Esophagus muscularis mucosa (tissue), 4 donors: ENCODE data around the gene TRAPPC4. TPM values are rescaled to one million over a fixed set of nuclear protein-coding genes. Genes with fewer than 3 reads are reported as not detected.

Experiments
- DNase-seq: peaks from one replicate; pipeline ENCODE4 v3.0.0-alpha.2; 2017; ENCODE audit errors: extremely low spot score
- H3K27ac ChIP-seq, 4 donors: fragments of 200-600 bp; sonication (generic); replicated peaks in 1 of 4; 1 replicate in 3 of 4; 2 replicates in 1 of 4; pipeline ENCODE4 v1.5.1; 2016 to 2019; ENCODE audit warnings: mild to moderate bottlenecking in 1 of 4
- H3K27me3 ChIP-seq, 4 donors: fragments of 200-600 bp; sonication (generic); one replicate each; pipeline versions ENCODE4 v1.5.1 to v1.6.0; 2016 to 2019
- H3K36me3 ChIP-seq, 4 donors: fragments of 200-600 bp; sonication (generic); one replicate each; pipeline ENCODE4 v1.5.1; 2016 to 2019
- H3K4me1 ChIP-seq, 4 donors: fragments of 200-600 bp; sonication (generic); one replicate each; pipeline ENCODE4 v1.5.1; 2016 to 2019
- H3K4me3 ChIP-seq, 4 donors: fragments of 200-600 bp; sonication (generic); 1 replicate in 2 of 4; 2 replicates in 2 of 4; pipeline ENCODE4 v1.5.1; 2016 to 2019; ENCODE audit warnings: mild to moderate bottlenecking in 4 of 4, moderate library complexity in 1 of 4
- H3K9me3 ChIP-seq, 4 donors: fragments of 200-600 bp; sonication (generic); 1 replicate in 3 of 4; 2 replicates in 1 of 4; pipeline ENCODE4 v1.5.1; 2016 to 2019
- EP300 ChIP-seq: sonication (generic); formaldehyde crosslinking; IDR thresholded peaks from one replicate; pipeline ENCODE4 v1.6.1; 2017; ENCODE audit warnings: antibody characterized with exemption
- POLR2A ChIP-seq: fragments of 450-650 bp; IDR thresholded peaks from one replicate; pipeline ENCODE4 v1.6.1; 2017; ENCODE audit warnings: antibody characterized with exemption, moderate library complexity, mild to moderate bottlenecking, low read depth
- POLR2AphosphoS5 ChIP-seq, 2 donors: sonication (generic); formaldehyde crosslinking; IDR thresholded peaks; one replicate each; pipeline ENCODE4 v1.6.1; 2017; ENCODE audit warnings: antibody characterized with exemption in 2 of 2
- WGBS: methylation state at CpG from one replicate; pipeline ENCODE4 v1.1.5; 2018; 5-methylcytosine and 5-hydroxymethylcytosine counted together
- intact Hi-C: fragments of 100-400 bp; cut with DNase I; formaldehyde crosslinking; loops from one replicate; pipeline ENCODE4 v1.15.1; 2023
- total RNA-seq, 4 donors: library from RNA; depleted of rRNA; stranded (reverse); fragments of >200 nt; gene quantifications; one replicate each; pipeline versions ENCODE4 v1.1.0 to v1.2.1, GENCODE V29; 2016
- TF ChIP-seq, protein P1 (sequence below), 3 experiments: fragments of 200-600 bp in 2 of 3; fragments of 450-650 bp in 1 of 3; sonication (generic) in 2 of 3; IDR thresholded peaks; one replicate each; pipeline ENCODE4 v1.5.1; 2017 to 2019; ENCODE audit warnings: antibody characterized with exemption in 3 of 3, mild to moderate bottlenecking in 2 of 3, moderate library complexity in 1 of 3

Gene TRAPPC4
- total RNA-seq, 4 donors from 2014 or later, result 38.2 to 47.2 (median 42.4) TPM

GRCh38 chr11:119042927-119043326 is 24.4 kb downstream of the TRAPPC4 start:
- WGBS, result 90% methylated on average over 7 of the region's 9 CpGs
- TF ChIP-seq, protein P1, sequence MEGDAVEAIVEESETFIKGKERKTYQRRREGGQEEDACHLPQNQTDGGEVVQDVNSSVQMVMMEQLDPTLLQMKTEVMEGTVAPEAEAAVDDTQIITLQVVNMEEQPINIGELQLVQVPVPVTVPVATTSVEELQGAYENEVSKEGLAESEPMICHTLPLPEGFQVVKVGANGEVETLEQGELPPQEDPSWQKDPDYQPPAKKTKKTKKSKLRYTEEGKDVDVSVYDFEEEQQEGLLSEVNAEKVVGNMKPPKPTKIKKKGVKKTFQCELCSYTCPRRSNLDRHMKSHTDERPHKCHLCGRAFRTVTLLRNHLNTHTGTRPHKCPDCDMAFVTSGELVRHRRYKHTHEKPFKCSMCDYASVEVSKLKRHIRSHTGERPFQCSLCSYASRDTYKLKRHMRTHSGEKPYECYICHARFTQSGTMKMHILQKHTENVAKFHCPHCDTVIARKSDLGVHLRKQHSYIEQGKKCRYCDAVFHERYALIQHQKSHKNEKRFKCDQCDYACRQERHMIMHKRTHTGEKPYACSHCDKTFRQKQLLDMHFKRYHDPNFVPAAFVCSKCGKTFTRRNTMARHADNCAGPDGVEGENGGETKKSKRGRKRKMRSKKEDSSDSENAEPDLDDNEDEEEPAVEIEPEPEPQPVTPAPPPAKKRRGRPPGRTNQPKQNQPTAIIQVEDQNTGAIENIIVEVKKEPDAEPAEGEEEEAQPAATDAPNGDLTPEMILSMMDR (IDR thresholded peaks at IDR 0.05), result no peak
- TF ChIP-seq POLR2A (no peak), POLR2AphosphoS5 (IDR thresholded peaks at IDR 0.05) (no peak), EP300 (no peak)
- no peak for DNase-seq
- Histone ChIP-seq H3K4me1 (no peaks in the 10 kb centered on the region), H3K27me3 (no peaks in the 10 kb centered on the region), H3K36me3 (peaks cover 16 to 38% (median 35%) of the 10 kb centered on the region in 4 donors), H3K27ac (no peak overlapping the region), H3K9me3 (no peaks in the 10 kb centered on the region), H3K4me3 (no peak overlapping the region)
- intact Hi-C loops, result no loop called here

- Histone ChIP-seq H3K36me3 (peaks cover 34 to 56% (median 53%) of the 10 kb centered on the region in 4 donors), H3K4me3 (no peak overlapping the region), H3K9me3 (no peaks in the 10 kb centered on the region), H3K4me1 (no peaks in the 10 kb centered on the region), H3K27ac (no peak overlapping the region), H3K27me3 (no peaks in the 10 kb centered on the region)
- intact Hi-C loops, result no loop called here
- TF ChIP-seq, protein P1 (IDR thresholded peaks at IDR 0.05), result no peak
- TF ChIP-seq POLR2AphosphoS5 (IDR thresholded peaks at IDR 0.05), result no peak
- TF ChIP-seq POLR2A, result no peak
- no peak for TF ChIP-seq EP300
- WGBS, result 70% methylated on average over 6 of the region's 6 CpGs
- DNase-seq, result no peak
Measured at GRCh38 chr11:119044708-119045107, 26.1 kb downstream of the TRAPPC4 start.

- H3K36me3 ChIP-seq, result peaks cover 49 to 72% (median 69%) of the 10 kb centered on the region in 4 donors
- intact Hi-C loops, result no loop called here
- WGBS, result no CpG with 5 or more reads among the region's 6 CpGs
Measured at GRCh38 chr11:119046489-119046888, 27.9 kb downstream of the TRAPPC4 start.

DNA sequence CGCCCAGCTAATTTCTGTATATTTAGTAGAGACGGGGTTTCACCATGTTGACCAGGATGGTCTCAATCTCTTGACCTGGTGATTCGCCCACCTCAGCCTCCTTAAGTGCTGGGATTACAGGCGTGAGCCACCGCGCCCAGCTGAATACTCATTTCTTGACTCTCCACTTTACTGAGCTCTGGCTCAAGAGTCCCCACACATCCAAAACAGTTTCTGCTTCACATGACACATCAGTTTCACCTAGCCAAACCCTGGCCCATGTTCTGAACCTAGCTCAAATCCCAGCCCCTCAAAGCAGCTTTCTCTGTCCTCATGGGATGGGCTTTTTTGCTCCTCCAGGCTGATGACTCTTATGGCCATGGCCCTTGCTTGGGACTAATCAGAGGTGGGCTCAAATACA is 28.6 kb downstream of the TRAPPC4 start:
- no peak for DNase-seq
- Histone ChIP-seq H3K4me3 (no peak overlapping the region), H3K36me3 (peaks cover 56 to 79% (median 77%) of the 10 kb centered on the region in 4 donors), H3K27me3 (no peaks in the 10 kb centered on the region), H3K9me3 (no peaks in the 10 kb centered on the region), H3K27ac (no peak overlapping the region), H3K4me1 (no peaks in the 10 kb centered on the region)
- 93% methylated on average over 6 of the region's 6 CpGs for WGBS
- intact Hi-C loops, result no loop called here
- TF ChIP-seq EP300, result no peak
- TF ChIP-seq POLR2A, result no peak
- TF ChIP-seq POLR2AphosphoS5 (IDR thresholded peaks at IDR 0.05), result no peak
- TF ChIP-seq, protein P1 (IDR thresholded peaks at IDR 0.05), result no peak

More at GRCh38 chr11:119046489-119046888, 27.9 kb downstream of the TRAPPC4 start:
- H3K27me3 ChIP-seq, result no peaks in the 10 kb centered on the region
- no peaks in the 10 kb centered on the region for H3K4me1 ChIP-seq
- H3K4me3 ChIP-seq, result no peak overlapping the region
- H3K9me3 ChIP-seq, result no peaks in the 10 kb centered on the region
- TF ChIP-seq, protein P1 (IDR thresholded peaks at IDR 0.05), result no peak
- no peak for TF ChIP-seq POLR2A
- TF ChIP-seq EP300, result no peak
- TF ChIP-seq POLR2AphosphoS5 (IDR thresholded peaks at IDR 0.05), result no peak
- no peak for DNase-seq
- H3K27ac ChIP-seq, result no peak overlapping the region

DNA sequence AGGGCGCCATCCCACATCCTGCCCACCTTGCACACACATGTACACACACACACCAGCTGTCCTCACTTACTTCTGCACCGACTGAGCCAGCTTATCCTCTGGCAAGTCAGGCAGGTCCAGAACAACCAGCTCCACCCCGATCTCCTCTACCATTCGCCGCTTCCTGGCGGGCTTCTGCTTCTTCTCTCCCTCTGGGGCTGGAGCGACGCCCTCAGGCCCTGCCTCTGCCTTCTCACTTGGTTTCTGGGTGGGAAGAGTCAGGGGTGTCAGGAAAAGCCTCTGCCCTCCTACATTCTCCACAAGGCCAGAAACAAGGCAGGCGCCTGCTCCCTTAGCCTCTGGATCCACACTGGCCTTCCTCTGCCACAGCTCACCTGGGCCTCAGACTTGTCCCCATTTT is 30.1 kb downstream of the TRAPPC4 start:
- H3K27ac ChIP-seq, result no peak overlapping the region
- H3K36me3 ChIP-seq, result peaks cover 69 to 94% (median 91%) of the 10 kb centered on the region in 4 donors
- H3K27me3 ChIP-seq, result no peaks in the 10 kb centered on the region
- intact Hi-C loops, result no loop called here
- no peaks in the 10 kb centered on the region for H3K4me1 ChIP-seq
- 98% methylated on average over 9 of the region's 9 CpGs for WGBS
- no peak for TF ChIP-seq POLR2AphosphoS5 (IDR thresholded peaks at IDR 0.05)
- TF ChIP-seq EP300, result no peak
- TF ChIP-seq, protein P1 (IDR thresholded peaks at IDR 0.05), result no peak
- no peak for TF ChIP-seq POLR2A
- H3K9me3 ChIP-seq, result no peaks in the 10 kb centered on the region
- no peak for DNase-seq
- H3K4me3 ChIP-seq, result no peak overlapping the region
